HCT116 (cell line): Measurements from ENCODE around the gene PCDHGC5. TPM values are rescaled to one million over a fixed set of nuclear protein-coding genes. Genes with fewer than 3 reads are reported as not detected.

Experiments used
- ATAC-seq: fragments of 200-7000 bp; cut with Tn5 transposase; 2 replicates; pipeline ENCODE4 v1.9.1; 2020; ENCODE audit warnings: mild to moderate bottlenecking, moderate library complexity
- BruUV-seq: library from RNA; stranded (reverse); fragments of 400-500 nt; replicated peaks from 2 replicates; lab custom pipeline; 2021; lab: Mats Ljungman, UMichigan
- CTCF ChIA-PET: fragments of 300-600 bp; sonication (Branson Sonifier 250); formaldehyde crosslinking; loops from one replicate; lab custom pipeline; 2021; ENCODE audit warnings: antibody characterized with exemption; lab: Charles Lee
- POLR2A ChIA-PET: fragments of 300-600, 350-600 bp; sonication (Branson Sonifier 250); formaldehyde crosslinking; loops from one replicate; lab custom pipeline; 2021; ENCODE audit warnings: antibody characterized with exemption; lab: Charles Lee
- RAD21 ChIA-PET, 2 experiments: fragments of 300-600 bp; sonication (Branson Sonifier 250); formaldehyde crosslinking; loops; one replicate each; lab custom pipeline; 2023; ENCODE audit warnings: low total read pairs in 2 of 2; ENCODE audit not compliant: uncharacterized antibody in 2 of 2, unreplicated experiment in 2 of 2, low non-redundant PET in 1 of 2; lab: Charles Lee
- DNase-seq: peaks from one replicate; pipeline ENCODE4 v3.0.0-alpha.2; 2010; ENCODE audit warnings: low read depth, low spot score
- H2AFZ ChIP-seq: fragments of 200-600 bp; shearing (Covaris generic), sonication (generic); 2 replicates; pipeline ENCODE4 v1.6.1; 2017; ENCODE audit warnings: low read depth, mixed run types, mixed read lengths, antibody characterized with exemption, low read length; ENCODE audit not compliant: poor library complexity, severe bottlenecking
- H3K27ac ChIP-seq: 2 replicates; pipeline ENCODE4 v1.5.1; 2012; ENCODE audit warnings: low read depth, low read length
- H3K27me3 ChIP-seq: fragments of 200-600 bp; sonication (generic); 2 replicates; pipeline ENCODE4 v1.6.1; 2016; ENCODE audit warnings: mixed run types, low read length, mixed read lengths; ENCODE audit not compliant: insufficient read depth
- H3K36me3 ChIP-seq, 2 experiments: fragments of 200-500 bp in 1 of 2; fragments of 200-600 bp in 1 of 2; sonication (Bioruptor generic) in 1 of 2; sonication (generic) in 1 of 2; 2 replicates each; pipeline versions ENCODE4 v1.5.1 to v1.6.1; 2014 to 2016; ENCODE audit warnings: low read length in 2 of 2, inconsistent platforms in 1 of 2, mixed read lengths in 1 of 2, mixed run types in 1 of 2; ENCODE audit not compliant: insufficient read depth in 2 of 2, control insufficient read depth in 1 of 2
- H3K4me1 ChIP-seq, 2 experiments: fragments of 200-600 bp in 1 of 2; sonication (generic) in 1 of 2; 2 replicates each; pipeline versions ENCODE4 v1.5.1 to v1.6.1; 2012 to 2017; ENCODE audit warnings: low read length in 2 of 2, inconsistent platforms in 1 of 2, mild to moderate bottlenecking in 1 of 2, mixed read lengths in 1 of 2, mixed run types in 1 of 2, moderate library complexity in 1 of 2; ENCODE audit not compliant: insufficient read depth in 2 of 2, control insufficient read depth in 1 of 2
- H3K4me2 ChIP-seq: fragments of 200-600 bp; sonication (generic); 2 replicates; pipeline ENCODE4 v1.6.1; 2017; ENCODE audit warnings: mixed run types, low read length, mixed read lengths
- H3K4me3 ChIP-seq, 2 experiments: fragments of 200-600 bp in 1 of 2; sonication (generic) in 1 of 2; replicated peaks in 1 of 2; 2 replicates each; pipeline ENCODE4 v1.5.1; 2011 to 2016; ENCODE audit warnings: low read length in 2 of 2, control low read depth in 1 of 2, low read depth in 1 of 2, mild to moderate bottlenecking in 1 of 2, mixed read lengths in 1 of 2, mixed run types in 1 of 2
- H3K79me2 ChIP-seq: fragments of 200-600 bp; sonication (generic); 2 replicates; pipeline ENCODE4 v1.6.1; 2017; ENCODE audit warnings: mild to moderate bottlenecking, mixed run types, low read length, moderate library complexity, mixed read lengths; ENCODE audit not compliant: insufficient read depth
- H3K9ac ChIP-seq: fragments of 200-600 bp; sonication (generic); 2 replicates; pipeline ENCODE4 v1.6.1; 2016; ENCODE audit warnings: low read length, mixed read lengths
- H3K9me2 ChIP-seq: fragments of 200-600 bp; sonication (generic), shearing (Covaris generic); 2 replicates; pipeline ENCODE4 v1.6.1; 2017; ENCODE audit warnings: mixed run types, mild to moderate bottlenecking, moderate library complexity; ENCODE audit not compliant: insufficient read depth
- H3K9me3 ChIP-seq, 2 experiments: fragments of 200-500 bp in 1 of 2; fragments of 200-600 bp in 1 of 2; sonication (Bioruptor generic) in 1 of 2; sonication (generic) in 1 of 2; 2 replicates each; pipeline ENCODE4 v1.6.1; 2014 to 2017; ENCODE audit warnings: low read length in 2 of 2, mixed read lengths in 2 of 2, inconsistent platforms in 1 of 2, low read depth in 1 of 2, mild to moderate bottlenecking in 1 of 2, mixed run types in 1 of 2, moderate library complexity in 1 of 2; ENCODE audit not compliant: control insufficient read depth in 1 of 2, insufficient read depth in 1 of 2
- H4K20me1 ChIP-seq: fragments of 200-600 bp; sonication (generic), shearing (Covaris generic); 2 replicates; pipeline ENCODE4 v1.6.1; 2017; ENCODE audit warnings: mixed run types, mild to moderate bottlenecking, moderate library complexity; ENCODE audit not compliant: insufficient read depth
- CBX3 ChIP-seq: IDR thresholded peaks from 2 replicates; pipeline ENCODE4 v1.6.1; 2012; ENCODE audit warnings: low read depth
- CEBPB ChIP-seq: IDR thresholded peaks from 2 replicates; pipeline ENCODE4 v1.6.1; 2012; ENCODE audit warnings: low read depth
- EGR1 ChIP-seq: IDR thresholded peaks from 2 replicates; pipeline ENCODE4 v1.6.1; 2012; ENCODE audit warnings: low read depth
- EZH2phosphoT487 ChIP-seq: fragments of 200-600 bp; IDR thresholded peaks from 2 replicates; pipeline ENCODE4 v1.6.1; 2018; ENCODE audit warnings: antibody characterized with exemption, borderline replicate concordance
- FOSL1 ChIP-seq: IDR thresholded peaks from 2 replicates; pipeline ENCODE4 v1.6.1; 2012; ENCODE audit warnings: low read depth
- JUND ChIP-seq: IDR thresholded peaks from 2 replicates; pipeline ENCODE4 v1.6.1; 2012
- POLR2AphosphoS5 ChIP-seq: IDR thresholded peaks from 2 replicates; pipeline ENCODE4 v1.6.1; 2011; ENCODE audit warnings: mild to moderate bottlenecking, low read depth, low read length, moderate library complexity
- RAD21 ChIP-seq: IDR thresholded peaks from 2 replicates; pipeline ENCODE4 v1.6.1; 2012; ENCODE audit warnings: low read depth, mild to moderate bottlenecking
- SIN3A ChIP-seq: IDR thresholded peaks from 2 replicates; pipeline ENCODE4 v1.6.1; 2012; ENCODE audit warnings: low read depth
- TCF7L2 ChIP-seq: IDR thresholded peaks from 2 replicates; pipeline ENCODE4 v1.7.0; 2011; ENCODE audit warnings: borderline replicate concordance, inconsistent platforms; ENCODE audit not compliant: insufficient read depth, insufficient read length; ENCODE audit errors: extremely low read depth
- YY1 ChIP-seq: IDR thresholded peaks from 2 replicates; pipeline ENCODE4 v1.6.1; 2011; ENCODE audit warnings: low read length, low read depth, moderate library complexity, mild to moderate bottlenecking; ENCODE audit not compliant: insufficient replicate concordance; ENCODE audit errors: extremely low read depth
- ZNF274 ChIP-seq: fragments of 200-500 bp; sonication (Bioruptor generic); IDR thresholded peaks from 2 replicates; pipeline ENCODE4 v1.6.1; 2014; ENCODE audit warnings: mild to moderate bottlenecking, low read depth, low read length, inconsistent platforms
- intact Hi-C: fragments of 100-400 bp; cut with micrococcal nuclease; formaldehyde crosslinking; loops from 2 replicates; pipeline ENCODE4 v1.10.0; 2022
- total RNA-seq: library from RNA; stranded (reverse); gene quantifications from one replicate; pipeline ENCODE4 v1.2.1, GENCODE V29; 2021; ENCODE audit not compliant: unreplicated experiment
- TF ChIP-seq, protein P1 (sequence below): IDR thresholded peaks from 2 replicates; pipeline ENCODE4 v1.6.1; 2012; ENCODE audit warnings: low read depth
- TF ChIP-seq, protein P2 (sequence below): IDR thresholded peaks from 2 replicates; pipeline ENCODE4 v1.6.1; 2012
- TF ChIP-seq, protein P3 (sequence below), 3 experiments: fragments of 200-600 bp in 1 of 3; sonication (generic) in 1 of 3; IDR thresholded peaks in 2 of 3; conservative IDR thresholded peaks in 1 of 3; 2 replicates each; pipeline ENCODE4 v1.5.1; 2012 to 2017; ENCODE audit warnings: low read depth in 2 of 3, low read length in 2 of 3, antibody characterized with exemption in 1 of 3, borderline replicate concordance in 1 of 3, control low read depth in 1 of 3, mild to moderate bottlenecking in 1 of 3, mixed read lengths in 1 of 3, mixed run types in 1 of 3, moderate library complexity in 1 of 3; ENCODE audit not compliant: insufficient read depth in 1 of 3
- TF ChIP-seq, protein P4 (sequence below): IDR thresholded peaks from 2 replicates; pipeline ENCODE4 v1.6.1; 2011; ENCODE audit warnings: mild to moderate bottlenecking, low read length, moderate library complexity; ENCODE audit not compliant: insufficient replicate concordance; ENCODE audit errors: extremely low read depth

Gene PCDHGC5
- total RNA-seq, 1 experiment from 2014 or later: not detected

DNA sequence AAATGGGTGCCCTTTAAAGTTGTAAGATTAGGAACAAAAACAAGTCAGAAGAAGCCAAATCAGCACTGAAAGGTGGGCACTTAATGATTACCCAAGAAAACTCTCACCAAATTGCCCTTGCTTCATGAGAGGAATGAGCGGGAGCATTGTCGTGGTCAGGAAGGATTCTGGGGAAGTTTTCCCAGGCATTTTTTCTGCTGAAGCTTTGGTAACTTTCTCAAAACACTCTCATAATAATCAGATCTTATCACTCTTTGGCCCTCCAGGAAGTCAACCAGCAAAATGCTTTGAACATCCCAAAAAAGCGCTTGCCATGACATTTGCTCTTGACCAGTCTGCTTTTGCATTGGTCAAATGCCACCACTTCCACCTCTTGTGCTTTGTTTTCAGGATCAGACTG lies 23.5 kb upstream of the PCDHGC5 start:
- H3K27me3 ChIP-seq: no peaks in the 10 kb centered on the region
- no peak overlapping the region for H3K27ac ChIP-seq
- ChIA-PET CTCF (no interaction called here), RAD21 (no interaction called here), POLR2A (no interaction called here)
- no peak for ATAC-seq
- intact Hi-C loops: no loop called here
- H3K9me2 ChIP-seq: no peaks in the 10 kb centered on the region
- H3K4me3 ChIP-seq: no peak overlapping the region
- H3K36me3 ChIP-seq: no peaks in the 10 kb centered on the region
- H3K79me2 ChIP-seq: no peaks in the 10 kb centered on the region
- no peak for TF ChIP-seq SIN3A
- TF ChIP-seq RAD21: no peak
- no peak for TF ChIP-seq POLR2AphosphoS5
- TF ChIP-seq CEBPB: no peak
- TF ChIP-seq CBX3: no peak
- TF ChIP-seq TCF7L2: no peak
- TF ChIP-seq, protein P1, sequence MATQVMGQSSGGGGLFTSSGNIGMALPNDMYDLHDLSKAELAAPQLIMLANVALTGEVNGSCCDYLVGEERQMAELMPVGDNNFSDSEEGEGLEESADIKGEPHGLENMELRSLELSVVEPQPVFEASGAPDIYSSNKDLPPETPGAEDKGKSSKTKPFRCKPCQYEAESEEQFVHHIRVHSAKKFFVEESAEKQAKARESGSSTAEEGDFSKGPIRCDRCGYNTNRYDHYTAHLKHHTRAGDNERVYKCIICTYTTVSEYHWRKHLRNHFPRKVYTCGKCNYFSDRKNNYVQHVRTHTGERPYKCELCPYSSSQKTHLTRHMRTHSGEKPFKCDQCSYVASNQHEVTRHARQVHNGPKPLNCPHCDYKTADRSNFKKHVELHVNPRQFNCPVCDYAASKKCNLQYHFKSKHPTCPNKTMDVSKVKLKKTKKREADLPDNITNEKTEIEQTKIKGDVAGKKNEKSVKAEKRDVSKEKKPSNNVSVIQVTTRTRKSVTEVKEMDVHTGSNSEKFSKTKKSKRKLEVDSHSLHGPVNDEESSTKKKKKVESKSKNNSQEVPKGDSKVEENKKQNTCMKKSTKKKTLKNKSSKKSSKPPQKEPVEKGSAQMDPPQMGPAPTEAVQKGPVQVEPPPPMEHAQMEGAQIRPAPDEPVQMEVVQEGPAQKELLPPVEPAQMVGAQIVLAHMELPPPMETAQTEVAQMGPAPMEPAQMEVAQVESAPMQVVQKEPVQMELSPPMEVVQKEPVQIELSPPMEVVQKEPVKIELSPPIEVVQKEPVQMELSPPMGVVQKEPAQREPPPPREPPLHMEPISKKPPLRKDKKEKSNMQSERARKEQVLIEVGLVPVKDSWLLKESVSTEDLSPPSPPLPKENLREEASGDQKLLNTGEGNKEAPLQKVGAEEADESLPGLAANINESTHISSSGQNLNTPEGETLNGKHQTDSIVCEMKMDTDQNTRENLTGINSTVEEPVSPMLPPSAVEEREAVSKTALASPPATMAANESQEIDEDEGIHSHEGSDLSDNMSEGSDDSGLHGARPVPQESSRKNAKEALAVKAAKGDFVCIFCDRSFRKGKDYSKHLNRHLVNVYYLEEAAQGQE: no peak
- TF ChIP-seq JUND: no peak
- TF ChIP-seq, protein P2, sequence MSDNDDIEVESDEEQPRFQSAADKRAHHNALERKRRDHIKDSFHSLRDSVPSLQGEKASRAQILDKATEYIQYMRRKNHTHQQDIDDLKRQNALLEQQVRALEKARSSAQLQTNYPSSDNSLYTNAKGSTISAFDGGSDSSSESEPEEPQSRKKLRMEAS: no peak
- TF ChIP-seq, protein P3, sequence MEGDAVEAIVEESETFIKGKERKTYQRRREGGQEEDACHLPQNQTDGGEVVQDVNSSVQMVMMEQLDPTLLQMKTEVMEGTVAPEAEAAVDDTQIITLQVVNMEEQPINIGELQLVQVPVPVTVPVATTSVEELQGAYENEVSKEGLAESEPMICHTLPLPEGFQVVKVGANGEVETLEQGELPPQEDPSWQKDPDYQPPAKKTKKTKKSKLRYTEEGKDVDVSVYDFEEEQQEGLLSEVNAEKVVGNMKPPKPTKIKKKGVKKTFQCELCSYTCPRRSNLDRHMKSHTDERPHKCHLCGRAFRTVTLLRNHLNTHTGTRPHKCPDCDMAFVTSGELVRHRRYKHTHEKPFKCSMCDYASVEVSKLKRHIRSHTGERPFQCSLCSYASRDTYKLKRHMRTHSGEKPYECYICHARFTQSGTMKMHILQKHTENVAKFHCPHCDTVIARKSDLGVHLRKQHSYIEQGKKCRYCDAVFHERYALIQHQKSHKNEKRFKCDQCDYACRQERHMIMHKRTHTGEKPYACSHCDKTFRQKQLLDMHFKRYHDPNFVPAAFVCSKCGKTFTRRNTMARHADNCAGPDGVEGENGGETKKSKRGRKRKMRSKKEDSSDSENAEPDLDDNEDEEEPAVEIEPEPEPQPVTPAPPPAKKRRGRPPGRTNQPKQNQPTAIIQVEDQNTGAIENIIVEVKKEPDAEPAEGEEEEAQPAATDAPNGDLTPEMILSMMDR (IDR thresholded peaks at IDR 0.05 in 2 of 3, conservative IDR thresholded peaks at IDR 0.05 in 1 of 3; ENCODE audit: borderline replicate concordance in 1 of 3, insufficient read depth in 1 of 3, low read depth in 2 of 3, low read length in 2 of 3): no peak
- TF ChIP-seq YY1: no peak
- no peak for TF ChIP-seq ZNF274
- TF ChIP-seq FOSL1: no peak
- TF ChIP-seq, protein P4, sequence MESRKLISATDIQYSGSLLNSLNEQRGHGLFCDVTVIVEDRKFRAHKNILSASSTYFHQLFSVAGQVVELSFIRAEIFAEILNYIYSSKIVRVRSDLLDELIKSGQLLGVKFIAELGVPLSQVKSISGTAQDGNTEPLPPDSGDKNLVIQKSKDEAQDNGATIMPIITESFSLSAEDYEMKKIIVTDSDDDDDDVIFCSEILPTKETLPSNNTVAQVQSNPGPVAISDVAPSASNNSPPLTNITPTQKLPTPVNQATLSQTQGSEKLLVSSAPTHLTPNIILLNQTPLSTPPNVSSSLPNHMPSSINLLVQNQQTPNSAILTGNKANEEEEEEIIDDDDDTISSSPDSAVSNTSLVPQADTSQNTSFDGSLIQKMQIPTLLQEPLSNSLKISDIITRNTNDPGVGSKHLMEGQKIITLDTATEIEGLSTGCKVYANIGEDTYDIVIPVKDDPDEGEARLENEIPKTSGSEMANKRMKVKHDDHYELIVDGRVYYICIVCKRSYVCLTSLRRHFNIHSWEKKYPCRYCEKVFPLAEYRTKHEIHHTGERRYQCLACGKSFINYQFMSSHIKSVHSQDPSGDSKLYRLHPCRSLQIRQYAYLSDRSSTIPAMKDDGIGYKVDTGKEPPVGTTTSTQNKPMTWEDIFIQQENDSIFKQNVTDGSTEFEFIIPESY: no peak
- no peak for TF ChIP-seq EGR1
- no peak for TF ChIP-seq EZH2phosphoT487
- no TSS peak for BruUV-seq
- H3K4me2 ChIP-seq: no peak overlapping the region
- no peaks in the 10 kb centered on the region for H3K4me1 ChIP-seq
- no peak for DNase-seq
- H2AFZ ChIP-seq: no peak overlapping the region
- no peaks in the 10 kb centered on the region for H3K9me3 ChIP-seq
- H3K9ac ChIP-seq: no peak overlapping the region
- H4K20me1 ChIP-seq: no peaks in the 10 kb centered on the region
